IPS-11a (cell line): ENCODE measurements around the gene UST.
"Not testable (repeated sequence)": the region's sequence is repeated elsewhere in the genome, so short reads cannot be mapped to it uniquely, and the experiment has no call there.

Experiments used
- H3K4me3 ChIP-seq: one replicate; pipeline ENCODE4 v1.5.1; 2013; ENCODE audit warnings: low read depth, low read length, control low read depth

Gene UST

GRCh38 chr6:148967541-148967956 is 220.7 kb downstream of the UST start:
- H3K4me3 ChIP-seq, result no peak overlapping the region

DNA sequence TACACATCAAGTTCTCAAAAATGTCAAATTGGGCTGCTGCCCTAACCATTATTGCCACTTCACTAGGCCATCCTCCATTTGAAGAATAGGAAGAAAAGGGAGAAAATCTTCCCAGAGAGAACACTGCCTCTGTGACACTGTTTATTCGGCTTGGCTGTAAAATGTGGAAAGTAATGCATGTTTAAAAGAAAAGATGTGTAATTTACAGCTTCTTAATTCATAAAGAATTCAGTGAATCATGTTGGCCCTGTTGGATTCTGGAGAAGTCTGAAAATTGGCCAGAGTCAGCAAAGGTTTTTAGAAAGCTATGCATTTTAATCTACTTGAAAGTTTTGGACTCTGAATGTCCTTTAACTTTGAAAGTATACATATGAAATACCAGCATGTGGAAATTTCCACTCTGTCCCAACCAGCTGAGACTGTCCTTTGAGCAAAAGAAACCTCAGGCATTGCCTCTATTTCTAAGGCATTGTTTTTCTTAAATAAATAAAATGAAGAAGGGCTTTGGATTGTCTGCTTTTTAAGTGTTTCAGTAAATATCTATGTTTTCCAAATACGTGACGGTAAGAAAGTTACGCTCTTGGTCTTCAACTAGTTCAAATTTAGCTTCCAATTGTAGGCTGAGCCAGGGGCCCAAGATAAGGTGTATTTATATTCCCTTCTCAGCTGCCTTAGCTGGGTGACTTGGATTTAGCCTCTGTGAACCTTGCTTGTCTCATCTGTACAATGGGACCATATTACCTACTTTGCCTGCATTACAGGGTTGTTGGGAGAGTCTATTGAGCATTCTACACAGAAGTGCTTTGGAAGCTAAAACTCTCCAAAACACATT is 222.2 kb downstream of the UST start:
- H3K4me3 ChIP-seq, result no peak overlapping the region

DNA sequence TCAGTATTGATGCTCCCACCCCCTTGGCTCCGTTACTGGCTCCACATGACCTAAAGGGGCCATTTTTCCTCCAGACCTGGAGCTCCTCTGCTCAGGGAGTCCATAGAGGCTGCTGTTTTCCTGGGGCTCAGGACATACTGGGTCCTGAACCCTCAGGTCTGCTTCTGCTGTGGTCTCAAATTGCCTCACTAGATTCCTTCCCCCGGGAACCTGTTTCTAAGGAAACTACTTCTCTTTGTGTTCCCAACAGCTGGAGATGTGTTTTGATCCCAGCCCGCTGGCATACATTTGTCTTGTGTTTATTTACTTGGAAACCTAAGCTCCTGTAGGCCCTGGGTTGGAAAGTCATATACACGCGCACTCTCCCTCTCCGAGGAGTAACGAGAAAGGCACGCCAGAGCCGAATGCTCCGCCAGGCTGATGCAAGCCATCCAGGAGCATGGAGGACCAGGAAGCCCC is 222.8 kb downstream of the UST start:
- no peak overlapping the region for H3K4me3 ChIP-seq

GRCh38 chr6:148971031-148971927 is 224.4 kb downstream of the UST start:
- no peak overlapping the region for H3K4me3 ChIP-seq

DNA sequence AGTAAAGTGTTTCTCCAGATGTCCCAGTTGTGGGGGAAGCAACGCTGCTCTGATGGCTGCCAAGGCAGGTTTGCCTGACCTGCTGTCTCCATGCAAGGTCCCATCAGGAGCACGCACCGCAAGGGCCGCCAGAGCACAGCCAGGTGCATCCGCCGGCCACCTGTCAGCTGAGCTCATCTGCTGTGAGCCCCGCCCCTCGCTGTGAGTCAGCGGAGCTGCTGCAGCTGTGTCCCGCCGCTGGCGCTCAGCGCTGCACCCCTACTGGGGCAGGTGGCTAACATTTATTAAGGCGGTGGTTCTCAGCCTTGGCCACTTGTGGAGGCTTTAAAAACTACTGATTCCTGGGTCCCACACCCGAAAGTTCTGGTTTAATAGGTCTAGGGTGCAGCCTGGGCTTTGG is 225.7 kb downstream of the UST start:
- H3K4me3 ChIP-seq, result no peak overlapping the region

DNA sequence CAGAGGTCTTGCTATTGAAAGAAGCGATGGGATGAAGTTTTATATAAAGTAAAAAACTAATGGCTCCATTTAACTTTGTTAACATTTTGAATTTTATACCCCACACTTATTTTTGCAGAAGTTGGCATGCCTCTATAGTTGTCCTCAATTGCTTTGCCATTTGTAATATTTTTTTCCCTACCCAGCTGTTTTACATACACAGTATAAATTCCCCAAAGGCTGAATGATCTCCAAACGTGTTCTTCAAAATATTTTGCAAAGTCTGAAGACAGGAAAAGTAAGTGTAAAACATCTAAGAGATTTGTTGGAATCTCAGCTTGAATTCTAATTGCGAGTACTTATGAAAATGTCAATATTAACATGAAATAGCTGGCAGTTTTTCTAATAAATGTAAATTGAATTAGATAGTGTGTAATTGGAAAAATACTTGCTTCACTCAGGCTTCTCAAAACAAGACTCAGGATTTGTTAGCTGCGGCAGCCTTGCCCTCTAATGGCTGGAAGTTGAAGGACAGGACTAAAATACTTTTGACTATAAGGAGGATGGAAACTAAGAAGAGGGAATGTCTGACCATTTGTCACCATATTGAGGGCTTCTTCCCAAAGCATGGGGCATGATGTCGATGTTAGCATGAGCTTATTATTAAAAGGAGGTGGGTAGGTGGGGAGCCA is 226.8 kb downstream of the UST start:
- H3K4me3 ChIP-seq, result no peak overlapping the region

DNA sequence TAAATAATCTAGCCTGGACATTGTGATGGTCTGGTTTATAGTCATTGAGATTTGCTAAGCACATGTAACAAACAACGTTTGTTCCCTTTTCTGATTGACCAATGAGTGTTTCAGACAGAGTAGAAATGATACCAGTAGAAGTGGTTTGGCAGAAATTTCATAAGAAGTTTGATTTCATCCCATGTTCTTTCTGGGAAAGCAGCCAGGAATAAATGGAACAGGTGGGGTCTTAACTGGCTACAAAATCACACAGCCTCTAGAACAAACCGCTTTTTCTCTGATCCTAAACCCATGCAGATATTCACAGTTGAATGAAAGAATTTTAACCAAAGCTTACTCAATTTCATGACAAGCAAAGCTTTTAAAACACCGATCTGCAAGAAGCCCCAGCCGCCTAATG is 227.5 kb downstream of the UST start:
- H3K4me3 ChIP-seq, result no peak overlapping the region

DNA sequence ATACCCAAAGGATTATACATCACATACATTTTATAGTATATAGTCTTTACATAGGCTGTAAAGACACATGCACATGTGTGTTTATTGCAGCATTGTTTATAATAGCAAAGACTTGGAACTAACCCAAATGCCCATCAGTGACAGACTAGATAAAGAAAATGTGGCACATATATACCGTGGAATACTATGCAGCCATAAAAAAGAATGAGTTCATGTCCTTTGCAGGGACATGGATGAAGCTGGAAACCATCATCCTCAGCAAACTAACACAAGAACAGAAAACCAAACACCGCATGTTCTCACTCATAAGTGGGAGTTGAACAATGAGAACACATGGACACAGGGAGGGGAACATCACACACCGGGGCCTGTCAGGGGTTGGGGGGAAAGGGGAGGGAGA is 231.5 kb downstream of the UST start:
- H3K4me3 ChIP-seq, result not testable (repeated sequence)

GRCh38 chr6:148979014-148979901 is 232.4 kb downstream of the UST start:
- no peak overlapping the region for H3K4me3 ChIP-seq

DNA sequence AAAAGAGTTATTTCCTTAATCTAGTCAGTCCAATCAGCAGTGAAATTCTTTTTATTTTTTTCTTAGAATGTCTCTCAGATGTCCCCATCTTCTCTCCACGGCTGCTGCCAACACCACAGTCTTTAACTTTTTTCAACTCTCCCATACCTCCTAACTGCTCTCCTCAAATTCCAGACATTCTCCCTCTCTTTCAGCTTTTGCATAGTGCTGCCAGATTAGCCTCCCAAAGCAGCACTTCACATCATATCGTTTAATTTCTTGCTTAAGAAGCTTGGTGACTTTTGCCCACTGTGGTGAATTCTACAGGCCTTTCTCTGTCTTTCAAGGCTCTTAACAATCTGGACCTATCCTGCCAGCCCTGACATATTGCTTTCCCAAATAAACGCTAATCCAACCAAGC is 233.4 kb downstream of the UST start:
- H3K4me3 ChIP-seq, result no peak overlapping the region

DNA sequence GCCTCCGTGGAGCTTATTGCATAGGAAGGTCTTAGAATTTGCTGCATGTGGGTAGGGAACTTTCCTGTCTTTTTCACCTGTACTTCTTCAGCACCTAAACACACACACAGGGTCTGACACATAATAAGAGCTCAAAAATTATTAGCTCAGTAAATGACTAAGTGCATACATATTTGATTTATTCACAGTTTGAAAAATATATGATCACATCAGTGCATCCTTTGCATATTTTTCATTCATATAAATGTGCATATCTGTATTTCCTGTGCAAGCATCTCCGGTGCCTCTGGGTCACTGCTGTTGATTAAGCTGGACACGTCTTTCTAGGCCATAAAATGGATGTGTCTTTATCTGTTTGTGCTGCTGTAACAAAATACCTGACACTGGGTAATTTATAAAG is 234.7 kb downstream of the UST start:
- no peak overlapping the region for H3K4me3 ChIP-seq

DNA sequence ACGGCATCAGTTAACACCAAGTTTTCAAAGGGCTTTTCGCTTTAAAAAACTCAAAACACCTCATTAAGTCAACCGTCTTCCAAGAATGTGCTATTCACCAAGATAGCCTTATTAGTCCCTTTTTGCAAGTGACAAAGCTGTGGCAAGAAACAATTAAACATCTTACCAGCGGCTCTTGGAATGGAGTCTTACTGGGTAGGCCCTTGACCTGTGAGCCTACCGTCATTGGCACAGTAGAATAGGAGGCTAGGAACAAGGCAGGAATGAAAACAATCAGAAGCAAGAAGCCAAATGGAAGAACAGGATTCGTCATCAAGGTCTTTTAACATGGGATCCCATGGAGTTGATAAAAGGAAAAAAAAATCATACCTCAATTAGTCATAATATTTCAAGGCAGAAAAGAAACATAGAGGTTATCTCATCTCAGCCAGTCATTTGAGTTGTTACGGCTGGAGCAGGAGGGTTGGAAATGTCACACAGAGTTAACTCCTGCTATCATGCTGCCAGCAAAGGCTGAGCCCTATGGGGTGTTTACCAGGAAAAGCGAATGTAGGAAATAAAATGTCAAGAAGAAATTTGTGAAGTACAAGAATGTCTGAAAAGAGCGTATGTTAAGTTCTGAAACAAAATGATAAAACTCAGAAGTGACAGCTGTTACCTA is 236.4 kb downstream of the UST start:
- H3K4me3 ChIP-seq, result no peak overlapping the region

GRCh38 chr6:148983966-148984365 is 237.1 kb downstream of the UST start:
- no peak overlapping the region for H3K4me3 ChIP-seq

DNA sequence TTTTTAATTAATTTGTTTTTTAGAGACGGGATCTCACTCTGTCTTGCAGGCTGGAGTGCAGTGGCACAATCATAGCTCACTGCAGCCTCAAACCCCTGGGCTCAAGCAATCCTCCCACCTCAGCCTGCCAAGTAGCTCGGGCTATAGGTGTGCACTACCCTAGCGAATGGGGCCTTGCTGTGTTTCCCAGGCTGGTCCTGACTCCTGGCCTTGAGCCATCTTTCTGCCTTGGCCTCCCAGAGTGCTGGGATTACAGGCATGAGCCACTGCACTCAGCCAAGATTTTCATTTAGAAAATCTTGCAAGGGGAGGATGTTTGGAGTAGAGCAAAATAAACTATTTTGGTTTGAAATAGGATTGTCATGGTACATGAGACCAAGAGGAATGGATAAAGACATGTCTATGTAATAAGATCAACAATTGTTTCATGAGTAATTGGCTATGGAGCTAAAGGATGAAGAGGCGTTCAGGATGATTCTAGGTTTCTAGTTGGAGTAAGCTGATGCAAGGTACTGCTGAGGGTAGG is 237.8 kb downstream of the UST start:
- no peak overlapping the region for H3K4me3 ChIP-seq

DNA sequence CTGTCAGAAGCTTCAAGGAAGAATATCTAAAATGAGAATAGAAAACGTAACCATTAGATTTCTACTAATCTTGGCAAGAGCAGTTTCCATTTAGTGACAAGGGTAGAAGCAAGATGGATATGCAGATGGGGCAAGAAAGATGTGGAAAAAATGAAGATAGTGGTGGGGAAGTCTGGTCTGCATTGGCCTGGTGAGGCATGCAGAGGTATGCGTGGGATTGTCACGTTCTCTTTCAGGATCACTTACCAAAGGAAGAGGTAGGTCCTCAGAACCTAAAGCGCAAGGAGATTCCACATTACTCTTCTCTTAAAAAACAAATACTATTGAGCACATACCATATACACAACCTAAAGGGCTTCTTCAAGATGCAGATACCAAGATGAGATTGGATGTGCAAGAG is 238.7 kb downstream of the UST start:
- no peak overlapping the region for H3K4me3 ChIP-seq

GRCh38 chr6:148986608-148987007 is 239.8 kb downstream of the UST start:
- H3K4me3 ChIP-seq, result no peak overlapping the region

DNA sequence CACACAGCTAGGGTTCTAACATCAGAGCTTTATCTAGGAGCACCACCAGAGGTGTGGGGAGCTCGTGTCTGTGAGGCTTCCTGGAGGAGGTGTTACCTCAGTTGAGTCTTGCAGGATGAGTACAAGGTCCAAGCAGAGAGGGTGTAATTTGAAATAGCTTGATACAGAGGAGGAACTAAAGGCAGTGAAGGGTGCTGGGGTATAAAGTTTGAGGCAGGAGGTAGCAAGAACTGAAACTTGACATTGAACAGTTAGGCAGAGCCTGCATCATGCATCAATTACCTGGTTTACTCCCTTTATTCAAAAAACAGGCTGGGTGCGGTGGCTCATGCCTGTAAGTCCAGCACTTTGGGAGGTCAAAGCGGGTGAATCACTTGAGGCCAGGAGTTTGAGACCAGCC is 241.2 kb downstream of the UST start:
- H3K4me3 ChIP-seq, result no peak overlapping the region

GRCh38 chr6:148989585-148989984 is 242.8 kb downstream of the UST start:
- no peak overlapping the region for H3K4me3 ChIP-seq

- H3K4me3 ChIP-seq, result no peak overlapping the region
Measured at GRCh38 chr6:148990403-148990802, 243.6 kb downstream of the UST start.

DNA sequence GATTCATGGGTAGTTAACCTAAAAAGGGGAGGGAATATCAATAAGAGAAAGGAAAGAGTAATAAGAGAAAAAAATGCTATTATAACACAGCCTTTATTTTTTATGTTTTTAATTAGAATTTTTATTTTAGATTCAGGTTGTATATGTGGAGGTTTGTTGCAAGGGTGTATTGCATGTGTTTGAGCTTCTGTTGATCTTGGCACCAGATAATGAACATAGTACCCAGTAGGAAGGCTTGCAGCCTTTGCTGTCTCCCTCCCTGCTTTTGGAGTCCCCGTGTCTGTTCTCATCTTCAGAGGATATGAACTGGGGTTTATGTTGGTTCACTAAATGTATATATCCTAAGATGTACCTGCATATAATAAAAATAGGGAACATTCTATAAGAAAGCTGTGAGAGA is 250.0 kb downstream of the UST start:
- H3K4me3 ChIP-seq, result no peak overlapping the region
